NCI-H2171 (cell line): ENCODE measurements around the gene AFF2.

Experiments used
- DNase-seq: peaks from one replicate; lab custom pipeline; 2025; lab: John Stamatoyannopoulos, UW

Gene AFF2

GRCh38 chrX:148732743-148733142 is 232.3 kb downstream of the AFF2 start:
- no peak for DNase-seq

- no peak for DNase-seq
These were observed 241.0 kb downstream of the AFF2 start for GRCh38 chrX:148741441-148741840.

GRCh38 chrX:148755111-148755510 is 254.7 kb downstream of the AFF2 start:
- DNase-seq, result no peak

- no peak for DNase-seq
These were observed 263.5 kb downstream of the AFF2 start for GRCh38 chrX:148763896-148764295.

DNA sequence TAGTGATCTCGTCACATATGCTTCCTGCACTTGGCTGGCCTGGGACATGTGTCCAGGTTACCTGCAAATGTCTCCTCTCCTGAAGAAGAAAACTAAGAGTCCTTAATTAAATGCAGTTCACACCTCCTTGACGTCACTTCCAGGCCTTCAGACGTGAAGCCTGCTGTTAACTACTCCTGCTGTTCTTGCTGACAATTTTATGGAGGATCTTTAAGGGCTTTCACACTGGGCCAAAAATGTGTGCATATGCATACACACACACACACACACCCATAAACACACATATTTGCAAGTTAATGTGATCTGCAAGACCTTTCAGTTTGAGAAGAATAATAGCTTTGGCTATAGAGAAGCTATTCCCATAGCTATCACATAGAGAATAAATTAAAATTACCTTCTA is 267.9 kb downstream of the AFF2 start:
- DNase-seq, result no peak

- DNase-seq, result no peak
These were observed 271.0 kb downstream of the AFF2 start for GRCh38 chrX:148771440-148771839.

DNA sequence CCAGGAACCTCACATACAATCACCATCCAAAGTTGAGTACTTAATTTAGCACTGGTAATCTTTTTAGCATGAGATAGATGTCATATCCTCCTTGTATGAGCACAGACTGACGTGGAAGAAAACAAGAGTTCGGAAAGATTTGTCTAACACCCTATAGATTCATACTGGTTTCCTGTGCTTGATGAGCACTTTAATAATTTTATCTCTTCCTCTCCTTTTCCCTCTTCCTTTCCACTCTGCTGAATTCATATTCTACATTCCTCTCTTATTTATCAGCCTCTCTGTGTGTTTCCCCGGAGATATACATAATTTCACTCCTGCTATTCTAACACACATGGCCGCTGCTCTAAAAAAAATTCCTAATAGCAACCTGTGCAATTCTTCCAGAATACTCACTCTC is 273.9 kb downstream of the AFF2 start:
- no peak for DNase-seq

DNA sequence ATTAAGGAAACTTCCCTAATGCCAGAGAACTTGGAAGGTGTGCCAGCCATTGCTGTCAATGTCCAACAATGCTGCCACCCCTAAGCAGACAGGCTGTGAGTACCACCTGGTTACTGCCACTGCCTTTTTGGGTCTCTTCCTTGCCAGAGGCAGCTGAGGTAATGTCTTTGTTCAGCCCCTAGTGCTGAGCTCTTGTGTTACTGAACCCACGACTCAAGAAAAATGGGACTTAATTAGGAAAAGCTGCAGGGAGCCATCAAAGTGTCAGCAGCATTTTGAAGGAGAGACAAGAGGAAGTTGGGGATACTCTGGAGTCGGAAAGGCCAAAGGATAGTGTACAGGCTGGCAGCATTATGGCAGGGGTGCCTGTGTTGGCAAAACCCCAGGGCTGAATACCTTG is 283.7 kb downstream of the AFF2 start:
- DNase-seq, result no peak

DNA sequence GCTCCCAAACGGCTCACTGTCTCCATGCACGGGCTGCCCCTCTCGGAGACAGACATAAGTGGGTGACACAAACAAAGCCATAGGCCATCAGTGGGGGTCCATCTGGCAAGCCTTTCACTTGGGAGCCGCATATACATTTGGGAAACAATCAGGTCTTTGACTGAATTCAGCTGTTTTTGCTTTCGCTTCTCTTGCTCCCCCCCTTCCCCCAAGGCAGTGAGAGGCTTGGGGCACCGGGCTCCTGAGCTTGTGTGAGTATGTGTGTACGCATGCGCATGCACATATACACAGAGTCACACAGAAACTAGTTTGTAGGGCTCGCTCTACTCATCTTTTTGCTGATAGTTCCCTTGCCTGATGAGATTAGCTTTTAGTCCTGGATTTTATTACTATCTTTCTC is 284.4 kb downstream of the AFF2 start:
- DNase-seq, result no peak

- DNase-seq, result no peak
These were observed 284.8 kb downstream of the AFF2 start for GRCh38 chrX:148785256-148785655.

GRCh38 chrX:148788449-148788848 is 288.0 kb downstream of the AFF2 start:
- no peak for DNase-seq

- DNase-seq, result no peak
These were observed 293.9 kb downstream of the AFF2 start for GRCh38 chrX:148794350-148794749.

DNA sequence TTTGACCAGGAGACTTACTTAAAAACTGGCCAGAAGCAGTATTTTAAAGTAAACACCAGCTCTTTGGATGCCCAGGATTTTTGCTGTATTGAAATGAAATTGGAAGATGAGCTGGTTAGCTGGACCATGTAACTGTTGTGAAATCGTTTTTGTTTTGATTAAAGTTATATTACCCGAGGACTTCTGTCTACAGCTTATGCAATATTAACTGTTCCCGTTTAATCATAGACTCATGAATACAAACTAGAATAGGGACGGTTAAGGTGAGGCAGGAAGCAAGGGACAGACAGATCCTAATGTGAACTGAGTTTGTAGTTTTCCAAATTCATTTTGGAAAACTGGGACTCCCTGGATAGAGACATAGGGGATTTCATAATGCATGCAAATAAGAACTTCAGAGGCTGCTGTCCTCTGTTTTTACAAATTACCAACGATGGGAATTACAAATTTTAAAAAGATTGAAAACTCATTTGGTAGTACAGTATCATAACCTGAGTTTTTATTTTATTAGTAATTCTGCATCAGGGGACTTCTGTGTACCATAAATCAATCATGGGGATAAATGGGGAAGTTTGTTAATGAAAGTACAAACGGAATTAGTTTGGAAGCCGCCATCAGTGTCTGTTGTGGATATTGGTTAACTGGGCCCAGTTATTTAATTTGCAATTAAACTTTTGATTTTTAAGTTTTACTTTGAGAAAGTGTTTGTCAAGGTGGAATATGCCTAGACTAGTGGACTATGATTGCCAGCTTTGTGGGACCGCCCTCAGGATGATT is 304.4 kb downstream of the AFF2 start:
- DNase-seq, result no peak

- no peak for DNase-seq
These were observed 305.9 kb downstream of the AFF2 start for GRCh38 chrX:148806145-148806870.

DNA sequence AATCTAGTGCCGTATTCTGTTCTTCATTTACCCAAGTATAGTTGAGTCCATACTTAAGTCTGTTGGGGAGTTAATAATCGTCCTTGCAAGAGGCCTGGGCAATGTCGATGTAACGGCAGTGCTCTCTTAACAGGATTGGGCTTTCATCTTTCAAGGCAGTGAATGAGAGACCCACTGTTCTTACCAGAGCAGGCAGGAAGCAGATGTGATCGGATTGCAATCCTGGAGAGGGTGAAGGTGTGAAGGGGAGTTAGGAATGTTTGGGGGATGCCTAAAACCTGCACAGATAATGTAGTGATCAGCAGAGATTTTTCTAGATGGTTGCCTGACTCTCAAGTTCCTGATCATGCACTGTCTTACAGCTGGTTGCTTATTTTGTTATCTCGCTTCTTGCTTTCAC is 308.4 kb downstream of the AFF2 start:
- DNase-seq, result no peak

- DNase-seq, result no peak
These were observed 310.8 kb downstream of the AFF2 start for GRCh38 chrX:148811236-148811635.

DNA sequence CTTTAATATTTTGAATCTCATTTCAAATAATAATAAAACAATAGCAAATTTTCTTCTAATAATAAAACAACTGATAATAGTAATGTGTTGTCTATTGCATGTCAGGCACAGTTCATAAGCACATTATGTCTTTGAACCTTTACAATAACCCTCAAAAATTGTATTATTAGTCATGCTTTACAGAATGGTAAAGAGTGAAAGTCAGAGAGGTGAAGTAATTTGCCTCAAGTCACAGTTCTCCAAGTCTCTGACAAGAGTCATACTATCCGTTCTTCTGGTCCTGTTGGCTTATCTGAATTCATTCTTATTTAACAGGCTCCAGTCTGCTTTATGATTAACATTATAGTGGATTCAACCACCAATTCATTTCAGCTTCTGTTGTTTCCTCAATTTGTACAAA is 313.0 kb downstream of the AFF2 start:
- DNase-seq, result no peak

- DNase-seq, result no peak
These were observed 313.6 kb downstream of the AFF2 start for GRCh38 chrX:148813967-148814366.

GRCh38 chrX:148815218-148815961 is 315.0 kb downstream of the AFF2 start:
- no peak for DNase-seq

GRCh38 chrX:148823986-148824385 is 323.6 kb downstream of the AFF2 start:
- DNase-seq, result no peak

- no peak for DNase-seq
These were observed 325.3 kb downstream of the AFF2 start for GRCh38 chrX:148825696-148826095.

- DNase-seq, result no peak
These were observed 336.3 kb downstream of the AFF2 start for GRCh38 chrX:148836741-148837140.

DNA sequence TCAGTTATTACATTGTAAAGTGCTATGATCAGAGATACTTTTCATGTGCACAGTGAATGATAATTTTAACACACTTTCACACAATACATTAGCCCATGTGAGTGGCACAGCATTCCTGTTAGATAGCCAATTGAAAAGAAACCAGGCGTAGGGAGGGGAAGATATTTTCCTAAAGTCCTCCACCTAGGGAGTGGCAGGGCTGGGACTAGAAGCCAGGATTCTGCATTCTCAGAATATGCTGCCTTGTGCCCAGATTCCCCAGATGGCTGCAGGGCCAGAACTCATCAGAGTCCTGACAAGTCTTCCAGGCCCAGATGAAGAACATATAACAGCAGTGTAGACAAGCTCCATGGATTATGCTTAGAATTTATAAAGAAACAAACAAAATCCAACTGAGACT is 350.2 kb downstream of the AFF2 start:
- no peak for DNase-seq
